Uterus (tissue), 2 donors: Measurements from ENCODE around the gene RSPH6A.

ENCODE experiments used
- CTCF ChIP-seq, 4 experiments: fragments of 200-600 bp in 2 of 4; fragments of 450-650 bp in 2 of 4; sonication (generic) in 2 of 4; IDR thresholded peaks; one replicate each; pipeline ENCODE4 v1.5.1; 2016 to 2019; ENCODE audit warnings: antibody characterized with exemption in 4 of 4, mild to moderate bottlenecking in 2 of 4, moderate library complexity in 1 of 4
- POLR2A ChIP-seq, 2 donors: fragments of 450-650 bp; IDR thresholded peaks; one replicate each; pipeline ENCODE4 v1.6.1; 2016; ENCODE audit warnings: antibody characterized with exemption in 2 of 2, mild to moderate bottlenecking in 1 of 2, moderate library complexity in 1 of 2

- TF ChIP-seq CTCF (IDR thresholded peaks at IDR 0.05) (no peak), POLR2A (IDR thresholded peaks at IDR 0.05) (no peak)
Measured at GRCh38 chr19:45804959-45805230, 10.2 kb downstream of the RSPH6A start.
